Loucy (cell line): Measurements from ENCODE around the gene PTMA.

Experiments
- CTCF ChIP-seq: fragments of 200-600 bp; sonication (generic); conservative IDR thresholded peaks from 2 replicates; pipeline ENCODE4 v1.5.1; 2014; ENCODE audit warnings: mild to moderate bottlenecking, antibody characterized with exemption, low read length
- EZH2phosphoT487 ChIP-seq: fragments of 200-600 bp; IDR thresholded peaks from 2 replicates; pipeline ENCODE4 v1.6.1; 2018; ENCODE audit warnings: antibody characterized with exemption, mild to moderate bottlenecking, moderate library complexity, borderline replicate concordance

DNA sequence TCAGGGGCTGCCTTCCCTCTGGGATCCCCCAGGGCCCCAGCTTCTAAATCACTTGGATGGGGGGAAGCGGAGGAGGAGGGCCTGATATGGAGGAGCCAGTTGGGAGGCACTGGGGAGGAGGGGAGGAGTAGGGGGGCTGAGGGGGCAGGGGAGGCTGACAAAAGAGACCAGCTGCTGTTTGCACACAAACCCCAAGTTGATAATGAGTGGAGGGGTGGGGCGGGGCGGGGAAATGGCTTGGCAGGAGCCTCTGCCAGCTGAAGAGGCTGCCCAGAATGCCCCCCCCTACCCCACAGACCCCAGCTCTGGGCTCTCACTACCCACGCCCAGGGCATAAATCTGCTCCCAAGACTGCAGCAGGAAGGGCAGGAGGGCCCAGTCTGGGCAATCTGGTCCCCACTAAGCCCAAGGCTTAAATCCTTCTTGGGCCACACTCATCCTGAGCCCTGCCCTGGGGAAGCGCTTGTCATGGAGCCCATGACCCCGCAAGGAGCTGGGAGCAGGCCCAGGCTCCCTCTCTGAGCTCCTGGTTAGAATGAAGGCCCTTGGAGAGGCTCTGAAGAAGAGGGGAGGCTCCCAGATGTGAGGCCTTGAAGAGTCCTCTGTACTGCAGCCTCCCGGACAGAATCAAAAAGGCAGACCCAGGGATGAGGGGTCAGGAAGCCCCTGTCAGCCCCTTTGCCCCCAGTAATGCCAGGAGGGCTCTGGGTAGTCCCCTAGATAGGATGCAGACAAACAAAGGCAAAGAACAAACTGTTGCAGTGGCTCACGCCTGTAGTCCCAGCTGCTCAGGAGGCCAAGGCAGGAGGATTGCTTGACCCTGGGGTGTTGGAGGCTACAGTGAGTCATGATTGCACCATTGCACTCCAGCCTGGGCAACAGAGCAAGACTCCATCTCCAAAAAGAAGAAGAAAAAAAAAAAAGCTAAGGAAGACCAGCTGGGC is 24.8 kb upstream of the PTMA start:
- no peak for TF ChIP-seq EZH2phosphoT487
- TF ChIP-seq CTCF: no peak
